HepG2 (cell line): ENCODE measurements around the gene ZBED1. TPM values are rescaled to one million over a fixed set of nuclear protein-coding genes. Genes with fewer than 3 reads are reported as not detected.

Experiments used
- DNMT3B ChIP-seq: conservative IDR thresholded peaks from 2 replicates; pipeline ENCODE4 v1.6.1; 2016; ENCODE audit warnings: missing biosample characterization, control low read depth
- ISX ChIP-seq: sonication (generic); formaldehyde crosslinking; conservative IDR thresholded peaks from 2 replicates; pipeline ENCODE4 v1.5.0; 2020; ENCODE audit warnings: missing genetic modification reagents
- polyA plus RNA-seq, 8 experiments: library from polyadenylated mRNA; depleted of rRNA in 3 of 8; stranded (reverse) in 7 of 8; unstranded in 1 of 8; fragments of >200 nt; fragmentation: Illumina TruSeq in 4 of 8; extraction: Trizol in 4 of 8; gene quantifications; 2 replicates each; pipeline versions ENCODE4 v1.2.1 to v1.2.3, GENCODE V29; 2011 to 2016; ENCODE audit warnings: low read depth in 4 of 8, missing spikeins in 1 of 8, mixed read lengths in 1 of 8; ENCODE audit not compliant: insufficient read depth in 1 of 8
- total RNA-seq, 5 experiments: library from RNA; depleted of rRNA; stranded (reverse); fragments of >200 nt; fragmentation: Illumina TruSeq; extraction: Trizol; gene quantifications; 2 replicates each; pipeline ENCODE4 v1.2.3, GENCODE V29; 2016; ENCODE audit warnings: low read depth in 1 of 5
- TF ChIP-seq, protein P1 (sequence below), 2 experiments: fragments of 450-650 bp in 1 of 2; sonication (generic) in 1 of 2; formaldehyde crosslinking in 1 of 2; IDR thresholded peaks; 2 replicates each; pipeline versions ENCODE4 v1.6.1 to v1.8.0; 2016 to 2022; ENCODE audit warnings: antibody characterized with exemption in 1 of 2, mild to moderate bottlenecking in 1 of 2, missing genetic modification reagents in 1 of 2
- TF ChIP-seq, protein P2 (sequence below): sonication (generic); formaldehyde crosslinking; IDR thresholded peaks from 2 replicates; pipeline ENCODE4 v1.4.0; 2020; ENCODE audit warnings: missing genetic modification reagents

The ZBED1 gene
- total and polyA plus RNA-seq, 2 of the 13 experiments (the other 11 are each of a cell fraction or from before 2014, with no cell fraction given): 20.0 to 29.8 TPM

DNA sequence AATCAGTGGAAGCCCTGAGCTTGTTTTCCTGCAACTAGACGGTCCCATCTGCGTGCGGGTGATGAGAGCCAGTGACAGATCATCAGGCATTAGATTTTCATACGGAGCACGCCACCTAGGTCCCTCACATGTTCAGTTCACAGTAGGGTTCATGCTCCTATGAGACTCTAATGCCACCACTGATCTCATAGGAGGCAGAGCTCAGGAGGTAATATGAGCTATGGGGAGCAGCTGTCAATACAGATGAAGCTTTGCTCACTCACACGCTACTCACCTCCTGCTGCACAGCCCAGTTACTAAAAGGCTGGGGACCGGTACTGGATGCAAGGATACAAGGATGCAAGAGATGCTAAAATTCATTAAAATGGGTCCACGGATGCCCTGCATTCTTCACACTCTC, 61.2 kb downstream of the ZBED1 start (continued):
- TF ChIP-seq, protein P1, sequence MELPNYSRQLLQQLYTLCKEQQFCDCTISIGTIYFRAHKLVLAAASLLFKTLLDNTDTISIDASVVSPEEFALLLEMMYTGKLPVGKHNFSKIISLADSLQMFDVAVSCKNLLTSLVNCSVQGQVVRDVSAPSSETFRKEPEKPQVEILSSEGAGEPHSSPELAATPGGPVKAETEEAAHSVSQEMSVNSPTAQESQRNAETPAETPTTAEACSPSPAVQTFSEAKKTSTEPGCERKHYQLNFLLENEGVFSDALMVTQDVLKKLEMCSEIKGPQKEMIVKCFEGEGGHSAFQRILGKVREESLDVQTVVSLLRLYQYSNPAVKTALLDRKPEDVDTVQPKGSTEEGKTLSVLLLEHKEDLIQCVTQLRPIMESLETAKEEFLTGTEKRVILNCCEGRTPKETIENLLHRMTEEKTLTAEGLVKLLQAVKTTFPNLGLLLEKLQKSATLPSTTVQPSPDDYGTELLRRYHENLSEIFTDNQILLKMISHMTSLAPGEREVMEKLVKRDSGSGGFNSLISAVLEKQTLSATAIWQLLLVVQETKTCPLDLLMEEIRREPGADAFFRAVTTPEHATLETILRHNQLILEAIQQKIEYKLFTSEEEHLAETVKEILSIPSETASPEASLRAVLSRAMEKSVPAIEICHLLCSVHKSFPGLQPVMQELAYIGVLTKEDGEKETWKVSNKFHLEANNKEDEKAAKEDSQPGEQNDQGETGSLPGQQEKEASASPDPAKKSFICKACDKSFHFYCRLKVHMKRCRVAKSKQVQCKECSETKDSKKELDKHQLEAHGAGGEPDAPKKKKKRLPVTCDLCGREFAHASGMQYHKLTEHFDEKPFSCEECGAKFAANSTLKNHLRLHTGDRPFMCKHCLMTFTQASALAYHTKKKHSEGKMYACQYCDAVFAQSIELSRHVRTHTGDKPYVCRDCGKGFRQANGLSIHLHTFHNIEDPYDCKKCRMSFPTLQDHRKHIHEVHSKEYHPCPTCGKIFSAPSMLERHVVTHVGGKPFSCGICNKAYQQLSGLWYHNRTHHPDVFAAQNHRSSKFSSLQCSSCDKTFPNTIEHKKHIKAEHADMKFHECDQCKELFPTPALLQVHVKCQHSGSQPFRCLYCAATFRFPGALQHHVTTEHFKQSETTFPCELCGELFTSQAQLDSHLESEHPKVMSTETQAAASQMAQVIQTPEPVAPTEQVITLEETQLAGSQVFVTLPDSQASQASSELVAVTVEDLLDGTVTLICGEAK (IDR thresholded peaks at IDR 0.05): no peak
- TF ChIP-seq, protein P1 (CRISPR knock-in tag; IDR thresholded peaks at IDR 0.05): no peak
- no peak for TF ChIP-seq DNMT3B (CRISPR knock-in tag)
- TF ChIP-seq, protein P2, sequence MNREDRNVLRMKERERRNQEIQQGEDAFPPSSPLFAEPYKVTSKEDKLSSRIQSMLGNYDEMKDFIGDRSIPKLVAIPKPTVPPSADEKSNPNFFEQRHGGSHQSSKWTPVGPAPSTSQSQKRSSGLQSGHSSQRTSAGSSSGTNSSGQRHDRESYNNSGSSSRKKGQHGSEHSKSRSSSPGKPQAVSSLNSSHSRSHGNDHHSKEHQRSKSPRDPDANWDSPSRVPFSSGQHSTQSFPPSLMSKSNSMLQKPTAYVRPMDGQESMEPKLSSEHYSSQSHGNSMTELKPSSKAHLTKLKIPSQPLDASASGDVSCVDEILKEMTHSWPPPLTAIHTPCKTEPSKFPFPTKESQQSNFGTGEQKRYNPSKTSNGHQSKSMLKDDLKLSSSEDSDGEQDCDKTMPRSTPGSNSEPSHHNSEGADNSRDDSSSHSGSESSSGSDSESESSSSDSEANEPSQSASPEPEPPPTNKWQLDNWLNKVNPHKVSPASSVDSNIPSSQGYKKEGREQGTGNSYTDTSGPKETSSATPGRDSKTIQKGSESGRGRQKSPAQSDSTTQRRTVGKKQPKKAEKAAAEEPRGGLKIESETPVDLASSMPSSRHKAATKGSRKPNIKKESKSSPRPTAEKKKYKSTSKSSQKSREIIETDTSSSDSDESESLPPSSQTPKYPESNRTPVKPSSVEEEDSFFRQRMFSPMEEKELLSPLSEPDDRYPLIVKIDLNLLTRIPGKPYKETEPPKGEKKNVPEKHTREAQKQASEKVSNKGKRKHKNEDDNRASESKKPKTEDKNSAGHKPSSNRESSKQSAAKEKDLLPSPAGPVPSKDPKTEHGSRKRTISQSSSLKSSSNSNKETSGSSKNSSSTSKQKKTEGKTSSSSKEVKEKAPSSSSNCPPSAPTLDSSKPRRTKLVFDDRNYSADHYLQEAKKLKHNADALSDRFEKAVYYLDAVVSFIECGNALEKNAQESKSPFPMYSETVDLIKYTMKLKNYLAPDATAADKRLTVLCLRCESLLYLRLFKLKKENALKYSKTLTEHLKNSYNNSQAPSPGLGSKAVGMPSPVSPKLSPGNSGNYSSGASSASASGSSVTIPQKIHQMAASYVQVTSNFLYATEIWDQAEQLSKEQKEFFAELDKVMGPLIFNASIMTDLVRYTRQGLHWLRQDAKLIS (CRISPR knock-in tag): no peak
- no peak for TF ChIP-seq ISX

Other genes starting within 250 kb of the ZBED1 start
- 11.4 and 15.5 TPM in 2 replicates for gene DHRSX, start within 50 bp of the ZBED1 start, total RNA-seq (2016; rRNA removed; fragmentation: Illumina TruSeq; extraction: Trizol)
- 24.3 and 28.9 TPM in 2 replicates for gene DHRSX, start within 50 bp of the ZBED1 start, polyA plus RNA-seq (2011; rRNA removed)
- gene CD99, start 190.3 kb upstream of the ZBED1 start, total RNA-seq (2016; rRNA removed; fragmentation: Illumina TruSeq; extraction: Trizol): 57.9 and 111 TPM in 2 replicates
- 77.7 and 78.8 TPM in 2 replicates for gene CD99, start 190.3 kb upstream of the ZBED1 start, polyA plus RNA-seq (2011; rRNA removed)